GM19238 (cell line): ENCODE results near the gene DLEC1.
"Not testable (repeated sequence)": the region's sequence is repeated elsewhere in the genome, so short reads cannot be mapped to it uniquely, and the experiment has no call there.

Experiments
- DNase-seq: peaks from one replicate; pipeline ENCODE4 v3.0.0; 2011; ENCODE audit warnings: low spot score; ENCODE audit not compliant: insufficient read length

Gene DLEC1

DNA sequence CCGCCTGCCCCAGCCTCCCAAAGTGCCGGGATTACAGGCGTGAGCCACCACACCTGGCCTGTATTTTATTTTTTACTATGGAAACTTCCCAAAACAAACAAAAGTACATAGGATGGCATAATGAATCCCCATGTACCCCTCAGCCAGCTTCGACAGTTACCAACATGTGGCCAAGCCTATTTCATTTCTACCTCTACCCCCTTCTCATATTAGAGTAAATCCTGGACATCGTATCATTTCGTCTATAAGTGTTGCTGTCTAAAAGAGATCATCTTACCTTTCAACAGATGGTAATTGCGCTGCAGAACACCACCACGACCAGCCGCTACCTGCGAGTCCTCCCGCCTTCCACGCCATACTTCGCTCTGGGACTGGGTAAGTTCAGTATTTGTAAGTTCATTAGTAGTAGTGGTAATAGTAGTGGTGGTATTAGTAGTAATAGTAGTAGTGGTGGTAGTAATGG lies 44.9 kb downstream of the DLEC1 start:
- no peak for DNase-seq

DNA sequence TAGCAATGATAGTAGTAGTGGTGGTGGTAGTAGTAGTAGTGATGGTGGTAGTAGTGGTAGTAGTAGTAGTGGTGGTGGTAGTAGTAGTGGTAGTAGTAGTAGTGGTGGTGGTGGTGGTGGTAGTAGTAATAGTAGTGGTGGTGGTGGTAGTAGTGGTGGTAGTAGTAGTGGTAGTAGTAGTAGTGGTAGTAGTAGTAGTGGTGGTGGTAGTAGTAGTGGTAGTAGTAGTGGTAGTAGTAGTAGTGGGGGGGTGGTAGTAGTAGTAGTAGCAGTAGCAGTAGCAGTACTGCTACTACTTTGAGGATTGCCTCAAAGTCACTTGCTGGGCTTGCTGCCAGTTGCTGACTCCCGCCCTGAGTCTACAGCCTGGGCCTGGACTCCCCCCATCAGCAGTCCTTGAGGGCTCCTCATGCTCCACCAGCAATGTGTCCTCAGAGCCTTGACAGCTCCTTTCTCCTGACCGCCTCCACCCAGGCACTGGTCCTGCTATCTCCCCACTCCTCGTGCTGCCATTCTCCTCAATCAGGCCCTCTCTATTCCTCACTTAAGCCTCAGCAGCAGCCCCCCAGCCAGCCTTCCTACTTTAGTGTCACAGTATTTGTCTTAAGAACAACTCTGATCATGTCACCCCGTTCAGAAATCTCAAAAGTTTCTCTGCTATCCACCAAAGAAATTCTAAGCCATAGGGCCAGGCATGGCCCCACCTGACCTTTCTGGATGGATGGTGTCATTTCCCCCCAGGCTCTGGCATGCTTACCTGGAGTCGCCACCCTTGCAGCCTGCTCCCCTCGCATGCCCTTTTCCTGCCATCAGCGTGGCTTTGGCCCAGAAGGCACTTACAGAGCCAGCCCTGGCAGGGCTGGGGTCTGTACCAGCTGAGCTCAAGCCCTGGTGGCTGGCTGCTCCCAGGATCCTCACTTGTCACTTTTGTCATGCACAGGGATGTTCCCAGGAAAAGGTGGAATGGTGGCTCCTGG lies 45.6 kb downstream of the DLEC1 start:
- no peak for DNase-seq

DNA sequence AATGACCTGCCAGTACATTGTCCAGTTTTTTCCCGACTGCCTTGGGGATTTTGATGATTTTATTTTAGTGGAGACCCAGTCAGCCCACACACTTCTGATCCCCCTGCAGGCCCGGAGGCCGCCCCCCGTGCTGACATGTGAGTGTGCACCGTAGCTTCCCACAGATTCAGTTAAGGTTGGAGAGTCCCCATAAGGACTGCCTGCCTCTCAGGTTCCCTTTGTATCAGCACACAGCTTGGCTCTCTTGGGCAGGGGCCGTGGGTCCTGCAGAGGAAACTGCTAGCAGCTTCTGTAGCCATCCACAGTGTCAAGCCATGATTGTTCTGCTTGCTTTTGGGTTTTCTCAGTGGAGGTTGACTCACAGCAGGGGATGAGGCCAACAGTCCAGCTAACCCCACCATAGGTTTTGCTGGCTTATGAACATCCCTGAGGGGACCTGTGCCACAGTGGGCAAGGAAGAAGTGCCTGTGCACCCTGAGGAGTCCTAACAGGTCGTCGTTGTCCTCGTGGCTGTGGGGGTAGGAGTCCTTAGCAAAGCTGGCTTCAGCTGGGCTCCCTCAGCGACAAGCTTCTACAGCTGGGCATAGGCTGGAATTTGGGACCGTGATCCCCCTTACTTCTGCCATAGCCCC lies 46.4 kb downstream of the DLEC1 start:
- DNase-seq: no peak

DNA sequence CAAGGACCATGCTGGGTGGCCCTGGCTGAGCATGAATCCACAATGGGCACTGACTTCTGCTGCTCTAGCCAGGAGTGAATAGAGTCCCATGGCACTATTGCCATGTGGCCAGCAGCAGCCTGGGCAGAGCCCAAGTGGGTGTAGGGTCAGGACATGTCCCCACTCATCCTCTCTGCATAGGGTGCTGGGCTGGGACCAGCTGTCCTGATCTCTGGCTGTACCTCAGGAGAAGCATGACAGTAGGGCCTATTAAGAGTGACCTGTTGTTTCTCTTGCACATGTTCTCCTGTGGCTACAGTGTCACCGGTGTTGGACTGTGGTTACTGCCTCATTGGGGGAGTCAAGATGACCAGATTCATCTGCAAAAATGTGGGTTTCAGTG lies 46.9 kb downstream of the DLEC1 start:
- DNase-seq: no peak

GRCh38 chr3:38086496-38086895 lies 47.5 kb downstream of the DLEC1 start:
- no peak for DNase-seq

DNA sequence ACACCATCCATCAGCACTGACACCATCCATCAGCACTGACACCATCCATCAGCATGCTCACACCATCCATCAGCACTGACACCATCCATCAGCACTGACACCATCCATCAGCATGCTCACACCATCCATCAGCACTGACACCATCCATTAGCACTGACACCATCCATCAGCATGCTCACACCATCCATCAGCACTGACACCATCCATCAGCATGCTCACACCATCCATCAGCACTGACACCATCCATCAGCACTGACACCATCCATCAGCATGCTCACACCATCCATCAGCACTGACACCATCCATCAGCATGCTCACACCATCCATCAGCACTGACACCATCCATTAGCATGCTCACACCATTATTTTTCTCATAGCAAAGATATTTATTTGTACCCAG lies 48.3 kb downstream of the DLEC1 start:
- DNase-seq: not testable (repeated sequence)

DNA sequence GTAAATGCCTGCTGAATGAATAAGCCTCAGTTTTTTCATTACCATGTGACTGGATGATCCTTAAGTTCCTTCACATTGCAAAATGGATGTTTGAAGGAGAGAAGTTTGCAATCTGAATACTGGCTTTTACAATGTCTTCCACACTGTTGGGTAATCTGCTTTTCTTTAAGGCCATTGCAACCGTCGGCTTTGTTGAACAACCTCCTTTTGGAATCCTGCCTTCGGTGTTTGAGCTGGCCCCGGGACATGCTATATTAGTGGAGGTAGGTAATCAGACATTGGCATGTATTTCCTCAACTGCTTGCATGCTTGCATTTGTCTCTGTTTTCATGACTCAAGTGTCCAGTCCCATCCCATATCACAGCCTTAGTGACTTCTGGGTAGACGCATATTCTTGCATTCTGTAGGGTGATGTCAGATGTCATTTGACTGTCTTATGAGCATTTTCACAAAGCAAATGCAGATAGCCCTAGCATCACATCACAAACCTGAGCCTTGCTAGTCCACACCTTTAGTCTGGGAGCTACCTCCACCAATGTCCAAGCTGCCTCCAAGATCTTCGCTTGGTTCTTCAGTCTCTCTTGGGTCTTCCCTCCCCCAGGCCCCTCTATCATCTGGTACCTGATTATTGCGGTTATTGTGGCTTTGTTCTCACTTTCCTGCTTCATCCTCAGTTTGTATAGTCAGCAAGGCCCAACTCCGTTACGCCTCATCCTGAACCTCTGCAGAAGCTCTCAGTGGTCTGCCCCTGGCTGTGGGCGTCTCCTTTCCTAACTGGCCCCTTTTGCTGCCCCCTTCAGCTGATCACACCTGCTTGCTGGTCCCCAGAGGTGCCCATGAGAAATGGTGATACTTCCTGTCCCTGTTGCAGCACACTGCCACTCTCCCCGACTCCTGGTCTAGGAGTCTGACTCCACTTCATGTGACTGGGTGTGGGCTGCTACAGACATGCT lies 49.4 kb downstream of the DLEC1 start:
- DNase-seq: no peak

DNA sequence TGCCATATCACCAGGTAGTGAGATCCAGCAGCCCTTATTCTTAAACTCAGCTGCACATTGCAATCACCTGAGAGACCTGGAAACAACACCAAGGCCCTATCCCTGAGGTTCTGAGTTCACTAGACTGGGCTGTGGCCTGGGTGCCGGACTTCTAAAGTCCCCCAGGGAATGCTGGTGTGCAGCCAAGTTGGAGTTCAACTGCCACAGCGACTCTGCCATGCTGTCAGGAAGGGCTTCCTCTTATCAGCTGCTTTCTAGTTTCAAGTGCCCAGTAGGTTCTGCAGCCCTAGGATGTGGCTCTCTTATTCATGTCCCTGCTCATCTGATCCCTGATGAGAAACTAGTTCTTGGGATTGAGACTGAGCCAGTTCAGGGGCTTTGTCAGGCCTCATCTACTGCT lies 50.2 kb downstream of the DLEC1 start:
- no peak for DNase-seq

- no peak for DNase-seq
These were observed 51.4 kb downstream of the DLEC1 start for GRCh38 chr3:38090453-38090852.

DNA sequence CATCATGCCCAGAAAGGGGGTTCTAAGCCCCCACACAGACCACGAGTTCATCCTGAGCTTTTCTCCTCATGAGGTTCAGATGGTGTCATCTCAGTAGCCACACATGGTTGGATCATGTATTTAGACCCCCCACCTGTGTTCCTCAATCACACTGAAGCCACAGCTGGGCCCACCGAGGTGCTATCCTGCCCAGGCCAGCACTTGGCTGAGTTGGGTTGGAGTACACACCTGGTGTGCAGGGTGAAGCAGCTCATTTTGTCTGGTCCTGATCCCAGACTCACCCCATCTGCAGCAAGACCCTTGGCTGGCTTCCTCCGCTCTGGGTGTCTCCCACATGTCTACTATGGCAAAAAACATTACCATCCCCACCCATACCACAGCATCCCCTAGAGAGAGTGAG lies 56.0 kb downstream of the DLEC1 start:
- DNase-seq: no peak

- no peak for DNase-seq
These were observed 56.9 kb downstream of the DLEC1 start for GRCh38 chr3:38095669-38096483.

DNA sequence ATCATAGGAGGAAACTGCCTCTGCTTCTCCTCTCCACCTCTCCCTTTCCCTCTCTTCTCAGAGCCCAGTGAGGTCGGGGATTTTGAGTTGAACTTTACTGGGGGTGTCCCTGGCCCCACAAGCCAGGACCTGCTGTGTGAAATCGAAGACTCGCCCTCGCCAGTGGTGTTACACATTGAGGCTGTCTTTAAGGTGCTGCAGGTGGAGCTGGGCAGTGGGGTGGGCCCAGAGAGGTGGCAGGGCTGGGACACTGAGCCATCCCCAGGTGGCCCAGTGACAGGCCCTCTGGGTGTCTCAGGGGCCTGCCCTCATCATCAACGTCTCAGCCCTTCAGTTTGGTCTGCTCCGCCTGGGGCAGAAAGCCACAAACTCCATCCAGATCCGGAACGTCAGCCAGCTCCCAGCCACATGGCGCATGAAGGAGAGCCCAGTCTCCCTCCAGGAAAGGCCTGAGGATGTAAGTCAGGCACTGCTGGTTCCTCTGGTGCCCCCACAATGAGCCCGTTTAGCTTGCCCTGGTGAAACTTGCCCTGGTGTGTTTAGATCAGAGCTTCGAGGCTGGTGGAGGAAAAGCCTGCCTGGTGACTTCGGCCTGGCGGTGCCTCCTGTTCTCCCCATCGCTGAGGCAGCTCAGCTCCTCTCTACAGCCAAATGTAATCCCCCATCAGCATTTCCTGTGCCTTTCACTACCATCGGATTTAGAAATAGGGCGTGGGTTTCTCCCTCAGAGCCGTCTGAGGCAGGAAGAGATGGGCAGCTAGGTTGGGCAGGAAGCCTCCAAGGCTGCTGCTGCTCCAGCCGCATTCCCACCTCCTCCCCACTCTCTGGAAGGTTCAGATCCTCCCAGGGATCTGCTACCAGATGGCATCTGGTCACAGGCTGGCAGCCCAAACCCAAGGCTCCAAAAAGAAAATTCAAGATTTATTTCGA lies 58.7 kb downstream of the DLEC1 start:
- DNase-seq: no peak

DNA sequence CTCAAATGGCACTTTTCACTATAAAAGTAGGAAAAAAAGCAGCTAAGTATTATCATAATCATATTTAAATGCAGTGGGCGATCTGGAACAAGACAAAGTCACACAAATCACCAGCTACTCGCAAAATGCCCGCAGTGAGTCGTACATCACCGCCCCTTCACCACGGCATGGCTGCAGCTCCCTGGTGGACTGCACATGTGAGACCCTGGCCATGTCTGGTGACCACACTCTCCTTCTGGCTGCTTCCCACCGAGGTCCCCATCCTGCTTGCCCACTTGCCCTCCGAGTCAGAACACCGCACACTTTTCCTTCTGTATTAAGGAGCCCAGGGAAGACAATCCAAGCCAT lies 59.3 kb downstream of the DLEC1 start:
- DNase-seq: no peak

GRCh38 chr3:38099518-38099917 lies 60.5 kb downstream of the DLEC1 start:
- DNase-seq: no peak

DNA sequence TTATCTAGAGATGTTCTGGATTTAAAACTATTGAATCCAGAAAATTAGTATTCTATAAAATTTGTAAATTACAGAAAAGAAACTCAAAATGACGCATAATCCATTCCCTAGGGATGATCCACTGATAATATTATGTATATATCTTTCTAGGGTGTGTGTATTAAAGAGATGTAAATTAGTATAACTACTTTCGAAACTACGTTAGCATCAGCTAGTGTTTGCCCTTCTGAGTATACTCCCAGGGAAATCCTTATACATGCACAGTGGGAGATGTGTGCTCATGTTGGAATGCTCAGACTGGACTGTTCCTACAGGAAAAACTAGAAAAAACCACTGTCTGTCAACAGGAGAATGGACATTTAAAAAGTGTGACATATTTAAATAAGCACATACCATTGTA lies 61.5 kb downstream of the DLEC1 start:
- DNase-seq: no peak

- no peak for DNase-seq
These were observed 62.9 kb downstream of the DLEC1 start for GRCh38 chr3:38101811-38102443.

GRCh38 chr3:38102444-38102814 lies 63.4 kb downstream of the DLEC1 start:
- no peak for DNase-seq

DNA sequence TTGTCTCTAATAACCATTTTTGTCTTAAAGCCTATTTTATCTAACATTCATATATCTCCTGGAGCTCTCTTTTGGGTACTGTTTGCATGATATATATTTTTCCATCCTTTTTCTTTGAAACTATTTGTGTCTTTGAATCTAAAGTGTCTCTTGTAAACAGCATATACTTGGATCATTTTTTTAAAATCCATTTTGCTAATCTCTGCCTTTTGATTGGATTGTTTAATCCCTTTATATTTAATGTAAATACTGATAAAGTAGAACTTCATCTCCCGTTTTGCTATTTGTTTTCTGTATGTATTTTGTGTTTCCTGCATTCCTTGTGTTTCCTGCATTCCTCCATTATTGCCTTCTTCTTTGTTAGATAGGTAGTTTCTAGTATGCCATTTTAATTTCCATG lies 66.5 kb downstream of the DLEC1 start:
- DNase-seq: no peak

DNA sequence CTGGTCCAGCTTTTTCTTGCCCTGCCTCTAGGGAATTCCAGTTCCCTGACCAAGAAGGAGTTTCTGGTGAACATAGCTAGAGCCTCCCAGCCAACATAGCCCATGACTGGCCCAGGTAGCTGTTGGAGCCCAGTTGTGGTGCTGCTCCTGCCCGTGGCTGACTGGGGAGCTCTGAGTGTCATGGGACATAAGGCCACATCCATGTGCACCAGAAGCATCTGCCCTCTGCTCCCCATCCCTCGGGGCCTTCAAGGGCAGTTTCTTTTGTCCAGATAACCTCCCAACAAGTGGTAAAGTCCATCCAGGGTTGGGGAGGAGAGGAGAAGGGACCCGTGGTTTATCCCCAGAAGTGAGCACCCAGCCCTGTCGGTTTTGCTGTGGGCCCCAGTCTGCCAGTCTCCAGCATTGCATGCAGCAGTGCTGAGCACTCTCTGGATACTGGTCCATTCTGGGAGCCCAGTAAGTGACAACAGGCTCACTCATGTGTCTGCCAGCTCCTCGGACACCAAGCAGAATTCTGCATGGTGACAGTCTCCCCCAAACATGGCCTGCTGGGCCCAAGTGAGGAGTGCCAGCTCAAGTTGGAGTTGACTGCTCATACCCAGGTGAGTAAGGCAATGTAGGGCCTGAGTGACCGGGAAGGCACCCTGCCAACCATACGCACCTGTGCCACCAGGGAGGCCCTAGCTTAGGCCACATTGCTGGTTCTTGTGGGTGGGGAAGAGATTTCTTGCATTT lies 69.1 kb downstream of the DLEC1 start:
- no peak for DNase-seq
